HepG2 (cell line): Measurements from ENCODE around the gene HBS1L. TPM values are rescaled to one million over a fixed set of nuclear protein-coding genes. Genes with fewer than 3 reads are reported as not detected.

Experiments
- ATAC-seq: fragments of 200-7000 bp; cut with Tn5 transposase; 3 replicates; pipeline ENCODE4 v1.9.1; 2020; ENCODE audit warnings: mild to moderate bottlenecking, moderate library complexity
- BruUV-seq: library from RNA; stranded (reverse); fragments of 400-500 nt; replicated peaks from 2 replicates; lab custom pipeline; 2021; lab: Mats Ljungman, UMichigan
- CTCF ChIA-PET: fragments of 300-600 bp; formaldehyde crosslinking; extraction: SDS; loops from one replicate; lab custom pipeline; 2021; ENCODE audit warnings: low total read pairs, inconsistent platforms, low intra/inter-chr PET ratio; lab: Yijun Ruan, JAX
- POLR2A ChIA-PET: fragments of 350-600 bp; sonication (Branson Sonifier 250); formaldehyde crosslinking; loops from one replicate; lab custom pipeline; 2020; ENCODE audit warnings: antibody characterized with exemption, inconsistent platforms; lab: Yijun Ruan, JAX
- DNase-seq: peaks from one replicate; pipeline ENCODE4 v3.0.0-alpha.2; 2015; ENCODE audit warnings: low spot score
- FAIRE-seq: peaks from 3 replicates; lab custom pipeline; 2011; peaks lifted over from hg19 to GRCh38; lab: Jason Lieb, UNC
- H2AFZ ChIP-seq: one replicate; pipeline ENCODE4 v1.6.1; 2011; ENCODE audit warnings: low read length, inconsistent platforms
- H3K27ac ChIP-seq: fragments of 300-600 bp; 3 replicates; pipeline ENCODE4 v1.8.0; 2011; ENCODE audit warnings: mixed run types, mild to moderate bottlenecking, mixed read lengths, low read length, inconsistent platforms; ENCODE audit not compliant: insufficient read depth; ENCODE audit errors: extremely low read length
- H3K27me3 ChIP-seq, 2 experiments: fragments of 200-600 bp in 1 of 2; 2 replicates in 1 of 2; 3 replicates in 1 of 2; pipeline versions ENCODE4 v1.6.0 to v1.8.0; 2011; ENCODE audit warnings: low read length in 2 of 2, mild to moderate bottlenecking in 2 of 2, moderate library complexity in 2 of 2, inconsistent platforms in 1 of 2; ENCODE audit not compliant: insufficient read depth in 2 of 2, control insufficient read depth in 1 of 2
- H3K36me3 ChIP-seq, 2 experiments: fragments of 200-600 bp in 1 of 2; replicated peaks in 1 of 2; 2 replicates in 1 of 2; 3 replicates in 1 of 2; pipeline versions ENCODE4 v1.5.1 to v1.8.0; 2011; ENCODE audit warnings: low read length in 2 of 2, inconsistent platforms in 1 of 2; ENCODE audit not compliant: insufficient read depth in 2 of 2, control insufficient read depth in 1 of 2
- H3K4me1 ChIP-seq: 2 replicates; pipeline ENCODE4 v1.5.1; 2012; ENCODE audit warnings: low read length, inconsistent platforms; ENCODE audit not compliant: insufficient read depth
- H3K4me2 ChIP-seq: 2 replicates; pipeline ENCODE4 v1.6.0; 2011; ENCODE audit warnings: low read depth, low read length, inconsistent platforms
- H3K4me3 ChIP-seq, 3 experiments: fragments of 200-600 bp in 1 of 3; sonication (generic), shearing (Covaris generic) in 1 of 3; replicated peaks in 1 of 3; 2 replicates each; pipeline ENCODE4 v1.5.1; 2011 to 2016; ENCODE audit warnings: low read length in 3 of 3, inconsistent platforms in 2 of 3, low read depth in 2 of 3, mild to moderate bottlenecking in 2 of 3, control low read depth in 1 of 3, mixed read lengths in 1 of 3; ENCODE audit not compliant: insufficient read depth in 1 of 3
- H3K79me2 ChIP-seq: one replicate; pipeline ENCODE4 v1.6.1; 2011; ENCODE audit warnings: low read length, inconsistent platforms; ENCODE audit not compliant: insufficient read depth
- H3K9ac ChIP-seq: 2 replicates; pipeline ENCODE4 v1.6.0; 2011; ENCODE audit warnings: mild to moderate bottlenecking, low read depth, low read length, inconsistent platforms; ENCODE audit not compliant: insufficient read depth
- H3K9me3 ChIP-seq: 2 replicates; pipeline ENCODE4 v1.5.1; 2012; ENCODE audit warnings: mild to moderate bottlenecking, low read length
- H4K20me1 ChIP-seq: 2 replicates; pipeline ENCODE4 v1.6.0; 2011; ENCODE audit warnings: inconsistent platforms, mild to moderate bottlenecking, low read length, moderate library complexity; ENCODE audit not compliant: insufficient read depth
- AKAP8 ChIP-seq: sonication (generic); formaldehyde crosslinking; IDR thresholded peaks from 2 replicates; pipeline ENCODE4 v1.5.1; 2020; ENCODE audit warnings: mild to moderate bottlenecking, missing genetic modification reagents
- ATM ChIP-seq: fragments of 450-650 bp; IDR thresholded peaks from 2 replicates; pipeline ENCODE4 v1.7.1; 2017; ENCODE audit warnings: mild to moderate bottlenecking, borderline replicate concordance
- CCDC6 ChIP-seq: sonication (generic); formaldehyde crosslinking; IDR thresholded peaks from 2 replicates; pipeline ENCODE4 v1.8.1; 2022; ENCODE audit warnings: mild to moderate bottlenecking, missing genetic modification reagents, moderate library complexity
- DNMT1 ChIP-seq: sonication (generic); formaldehyde crosslinking; IDR thresholded peaks from 2 replicates; pipeline ENCODE4 v1.5.1; 2020; ENCODE audit warnings: mild to moderate bottlenecking, missing genetic modification reagents
- DPF2 ChIP-seq: sonication (generic); formaldehyde crosslinking; IDR thresholded peaks from 2 replicates; pipeline ENCODE4 v1.4.0; 2020; ENCODE audit warnings: mild to moderate bottlenecking, low read depth, missing genetic modification reagents, borderline replicate concordance
- FOXK1 ChIP-seq: sonication (generic); formaldehyde crosslinking; IDR thresholded peaks from 2 replicates; pipeline ENCODE4 v1.4.0; 2020; ENCODE audit warnings: low read depth, missing genetic modification reagents, borderline replicate concordance
- HDAC1 ChIP-seq: sonication (generic); formaldehyde crosslinking; IDR thresholded peaks from 2 replicates; pipeline ENCODE4 v1.5.1; 2020; ENCODE audit warnings: mild to moderate bottlenecking, missing genetic modification reagents
- MED8 ChIP-seq: sonication (generic); formaldehyde crosslinking; IDR thresholded peaks from 2 replicates; pipeline ENCODE4 v1.8.1; 2023; ENCODE audit warnings: mild to moderate bottlenecking, missing genetic modification reagents; ENCODE audit not compliant: insufficient replicate concordance
- RFX1 ChIP-seq: fragments of 450-650 bp; IDR thresholded peaks from 2 replicates; pipeline ENCODE4 v1.6.1; 2017
- SETDB1 ChIP-seq: sonication (generic); formaldehyde crosslinking; IDR thresholded peaks from 2 replicates; pipeline ENCODE4 v1.5.1; 2020; ENCODE audit warnings: missing genetic modification reagents, mild to moderate bottlenecking, borderline replicate concordance
- ZC3H4 ChIP-seq: sonication (generic); formaldehyde crosslinking; IDR thresholded peaks from 2 replicates; pipeline ENCODE4 v1.4.0; 2020; ENCODE audit warnings: missing genetic modification reagents, borderline replicate concordance
- ZNF605 ChIP-seq: sonication (generic); formaldehyde crosslinking; IDR thresholded peaks from 2 replicates; pipeline ENCODE4 v1.8.0; 2022; ENCODE audit warnings: mild to moderate bottlenecking, missing genetic modification reagents
- ZNF652 ChIP-seq: IDR thresholded peaks from 2 replicates; pipeline ENCODE4 v1.6.1; 2016; ENCODE audit warnings: low read depth, borderline replicate concordance
- ZNF891 ChIP-seq: sonication (generic); formaldehyde crosslinking; IDR thresholded peaks from 2 replicates; pipeline ENCODE4 v1.5.0; 2020; ENCODE audit warnings: mild to moderate bottlenecking, missing genetic modification reagents
- WGBS: methylation state at CpG from one replicate; pipeline ENCODE4 v1.1.6; 2017; ENCODE audit warnings: low lambda C conversion rate; 5-methylcytosine and 5-hydroxymethylcytosine counted together
- in situ Hi-C: cut with HindIII; loops from 2 replicates; pipeline ENCODE4 v1.10.0; 2017; ENCODE audit warnings: low pct_unique_long_range_greater_than_20kb; ENCODE audit not compliant: extremely low pct_ligation_motif_present
- intact Hi-C: fragments of 100-400 bp; cut with micrococcal nuclease; formaldehyde crosslinking; loops from one replicate; pipeline ENCODE4 v1.10.0; 2022; ENCODE audit not compliant: unreplicated experiment
- polyA plus RNA-seq, 8 experiments: library from polyadenylated mRNA; depleted of rRNA in 3 of 8; stranded (reverse) in 7 of 8; unstranded in 1 of 8; fragments of >200 nt; fragmentation: Illumina TruSeq in 4 of 8; extraction: Trizol in 4 of 8; gene quantifications; 2 replicates each; pipeline versions ENCODE4 v1.2.1 to v1.2.3, GENCODE V29; 2011 to 2016; ENCODE audit warnings: low read depth in 4 of 8, missing spikeins in 1 of 8, mixed read lengths in 1 of 8; ENCODE audit not compliant: insufficient read depth in 1 of 8
- total RNA-seq, 5 experiments: library from RNA; depleted of rRNA; stranded (reverse); fragments of >200 nt; fragmentation: Illumina TruSeq; extraction: Trizol; gene quantifications; 2 replicates each; pipeline ENCODE4 v1.2.3, GENCODE V29; 2016; ENCODE audit warnings: low read depth in 1 of 5
- TF ChIP-seq, protein P1 (sequence below): sonication (generic); formaldehyde crosslinking; IDR thresholded peaks from 2 replicates; pipeline ENCODE4 v1.5.1; 2020; ENCODE audit warnings: mild to moderate bottlenecking, missing genetic modification reagents
- TF ChIP-seq, protein P2 (sequence below): IDR thresholded peaks from 2 replicates; pipeline ENCODE4 v1.6.1; 2016; ENCODE audit warnings: low read depth, borderline replicate concordance
- TF ChIP-seq, protein P3 (sequence below): sonication (generic); formaldehyde crosslinking; IDR thresholded peaks from 2 replicates; pipeline ENCODE4 v1.4.0; 2020; ENCODE audit warnings: mild to moderate bottlenecking, missing genetic modification reagents

HBS1L gene
- total and polyA plus RNA-seq, 2 of the 13 experiments (the other 11 are each of a cell fraction or from before 2014, with no cell fraction given), result 44.1 to 138 TPM

DNA sequence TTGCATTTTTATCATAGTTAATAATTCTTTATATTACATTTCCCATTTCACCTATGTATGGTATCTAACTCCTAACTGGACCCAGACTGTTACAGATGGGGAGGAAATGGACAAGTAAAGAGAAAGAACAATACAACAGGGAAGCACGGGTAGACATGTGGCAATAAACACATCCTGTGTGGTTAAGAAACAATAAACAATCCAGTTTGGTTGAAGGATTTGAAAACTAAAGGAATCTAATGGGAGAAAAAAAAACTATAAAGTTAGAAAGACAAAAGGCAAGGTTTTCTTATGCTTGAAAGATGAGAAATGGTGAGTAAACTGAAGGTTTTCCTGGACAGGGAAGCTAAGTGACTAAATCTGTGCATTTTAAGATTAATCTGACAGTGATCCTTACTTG is 69.8 kb downstream of the HBS1L start:
- no peak overlapping the region for H3K4me2 ChIP-seq

DNA sequence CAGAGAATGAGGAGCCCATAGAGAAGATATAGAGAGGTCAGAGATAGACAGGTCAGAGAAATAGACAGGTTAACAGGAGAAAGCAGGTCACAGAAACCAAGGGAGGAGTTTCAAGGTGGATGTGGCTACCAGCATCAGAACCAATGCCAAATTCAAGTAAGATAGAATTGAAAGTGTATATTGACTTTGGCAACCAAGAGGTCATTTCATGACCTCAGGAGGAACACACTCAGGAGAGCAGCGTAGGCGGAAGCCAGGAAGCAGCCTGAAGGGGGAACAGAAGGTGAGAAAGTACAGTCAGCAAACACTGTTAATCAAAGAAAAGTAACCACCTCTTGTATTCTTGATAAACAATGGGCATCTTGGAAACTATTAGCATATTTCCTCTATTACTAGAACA is 70.8 kb downstream of the HBS1L start:
- no peak for DNase-seq
- in situ Hi-C loops (no loop called here), intact Hi-C loops (no loop called here)
- H2AFZ ChIP-seq, result no peak overlapping the region
- no peak overlapping the region for H3K4me3 ChIP-seq
- H3K27me3 ChIP-seq, result no peaks in the 10 kb centered on the region
- H3K79me2 ChIP-seq, result no peaks in the 10 kb centered on the region
- H4K20me1 ChIP-seq, result no peaks in the 10 kb centered on the region
- BruUV-seq, result no TSS peak
- no peaks in the 10 kb centered on the region for H3K4me1 ChIP-seq
- 100% methylated on average over 2 of the region's 2 CpGs for WGBS
- FAIRE-seq, result no peak
- H3K4me2 ChIP-seq, result no peak overlapping the region
- H3K27ac ChIP-seq, result no peak overlapping the region
- H3K36me3 ChIP-seq, result peaks cover 7 to 41% of the 10 kb centered on the region in 2 experiments; a peak in 4 of 5 replicates
- H3K9ac ChIP-seq, result no peak overlapping the region
- POLR2A ChIA-PET, result no interaction called here
- CTCF ChIA-PET, result no interaction called here
- no peaks in the 10 kb centered on the region for H3K9me3 ChIP-seq
- no peak for ATAC-seq
- TF ChIP-seq CCDC6, result no peak
- no peak for TF ChIP-seq HDAC1 (CRISPR knock-in tag)
- TF ChIP-seq, protein P1, sequence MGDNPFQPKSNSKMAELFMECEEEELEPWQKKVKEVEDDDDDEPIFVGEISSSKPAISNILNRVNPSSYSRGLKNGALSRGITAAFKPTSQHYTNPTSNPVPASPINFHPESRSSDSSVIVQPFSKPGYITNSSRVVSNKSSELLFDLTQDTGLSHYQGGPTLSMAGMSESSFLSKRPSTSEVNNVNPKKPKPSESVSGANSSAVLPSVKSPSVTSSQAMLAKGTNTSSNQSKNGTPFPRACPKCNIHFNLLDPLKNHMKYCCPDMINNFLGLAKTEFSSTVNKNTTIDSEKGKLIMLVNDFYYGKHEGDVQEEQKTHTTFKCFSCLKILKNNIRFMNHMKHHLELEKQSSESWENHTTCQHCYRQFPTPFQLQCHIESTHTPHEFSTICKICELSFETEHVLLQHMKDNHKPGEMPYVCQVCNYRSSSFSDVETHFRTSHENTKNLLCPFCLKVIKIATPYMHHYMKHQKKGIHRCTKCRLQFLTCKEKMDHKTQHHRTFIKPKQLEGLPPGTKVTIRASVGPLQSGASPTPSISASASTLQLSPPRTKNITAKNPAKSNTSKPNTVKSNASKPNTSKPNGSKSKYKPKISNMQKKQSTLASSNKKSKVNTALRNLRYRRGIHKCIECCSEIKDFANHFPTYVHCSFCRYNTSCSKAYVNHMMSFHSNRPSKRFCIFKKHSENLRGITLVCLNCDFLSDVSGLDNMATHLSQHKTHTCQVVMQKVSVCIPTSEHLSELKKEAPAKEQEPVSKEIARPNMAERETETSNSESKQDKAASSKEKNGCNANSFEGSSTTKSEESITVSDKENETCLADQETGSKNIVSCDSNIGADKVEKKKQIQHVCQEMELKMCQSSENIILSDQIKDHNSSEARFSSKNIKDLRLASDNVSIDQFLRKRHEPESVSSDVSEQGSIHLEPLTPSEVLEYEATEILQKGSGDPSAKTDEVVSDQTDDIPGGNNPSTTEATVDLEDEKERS, result no peak
- TF ChIP-seq, protein P2, sequence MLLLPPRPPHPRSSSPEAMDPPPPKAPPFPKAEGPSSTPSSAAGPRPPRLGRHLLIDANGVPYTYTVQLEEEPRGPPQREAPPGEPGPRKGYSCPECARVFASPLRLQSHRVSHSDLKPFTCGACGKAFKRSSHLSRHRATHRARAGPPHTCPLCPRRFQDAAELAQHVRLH (CRISPR knock-in tag), result no peak
- TF ChIP-seq MED8, result no peak
- no peak for TF ChIP-seq RFX1
- no peak for TF ChIP-seq SETDB1
- no peak for TF ChIP-seq AKAP8 (CRISPR knock-in tag)
- no peak for TF ChIP-seq ZNF652
- no peak for TF ChIP-seq DPF2 (CRISPR knock-in tag)
- no peak for TF ChIP-seq ZC3H4 (CRISPR knock-in tag)
- no peak for TF ChIP-seq FOXK1
- no peak for TF ChIP-seq ZNF605 (CRISPR knock-in tag)
- TF ChIP-seq ZNF891, result no peak
- TF ChIP-seq, protein P3, sequence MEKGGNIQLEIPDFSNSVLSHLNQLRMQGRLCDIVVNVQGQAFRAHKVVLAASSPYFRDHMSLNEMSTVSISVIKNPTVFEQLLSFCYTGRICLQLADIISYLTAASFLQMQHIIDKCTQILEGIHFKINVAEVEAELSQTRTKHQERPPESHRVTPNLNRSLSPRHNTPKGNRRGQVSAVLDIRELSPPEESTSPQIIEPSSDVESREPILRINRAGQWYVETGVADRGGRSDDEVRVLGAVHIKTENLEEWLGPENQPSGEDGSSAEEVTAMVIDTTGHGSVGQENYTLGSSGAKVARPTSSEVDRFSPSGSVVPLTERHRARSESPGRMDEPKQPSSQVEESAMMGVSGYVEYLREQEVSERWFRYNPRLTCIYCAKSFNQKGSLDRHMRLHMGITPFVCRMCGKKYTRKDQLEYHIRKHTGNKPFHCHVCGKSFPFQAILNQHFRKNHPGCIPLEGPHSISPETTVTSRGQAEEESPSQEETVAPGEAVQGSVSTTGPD (CRISPR knock-in tag), result no peak

More for the DNA sequence above, 69.8 kb downstream of the HBS1L start:
- no peak for DNase-seq
- ChIA-PET POLR2A (no interaction called here), CTCF (no interaction called here)
- Histone ChIP-seq H3K9ac (no peak overlapping the region), H3K27ac (no peak overlapping the region), H3K4me1 (no peaks in the 10 kb centered on the region), H3K36me3 (peaks cover 7 to 33% of the 10 kb centered on the region in 2 experiments; a peak in 4 of 5 replicates), H3K4me3 (no peak overlapping the region), H4K20me1 (no peaks in the 10 kb centered on the region), H3K27me3 (no peaks in the 10 kb centered on the region), H2AFZ (no peak overlapping the region), H3K79me2 (no peaks in the 10 kb centered on the region), H3K9me3 (no peaks in the 10 kb centered on the region)
- no peak for FAIRE-seq
- no peak for ATAC-seq
- in situ Hi-C loops (no loop called here), intact Hi-C loops (no loop called here)
- 83% methylated on average over 1 of the region's 1 CpG for WGBS
- BruUV-seq, result no TSS peak
- TF ChIP-seq DNMT1 (CRISPR knock-in tag) (no peak), ATM (no peak)
